Measurements from ENCODE around the gene VEGFC. TPM values are rescaled to one million over a fixed set of nuclear protein-coding genes. Genes with fewer than 3 reads are reported as not detected.

VEGFC gene
- total RNA-seq, 1 experiment from 2014 or later: not detected

- ATAC-seq (no peak), DNase-seq (ENCODE audit: low read depth, low spot score) (no peak)
- Histone ChIP-seq H3K4me2 (ENCODE audit: low read length) (no peak overlapping the region), H4K20me1 (ENCODE audit: insufficient read depth) (no peaks in the 10 kb centered on the region), H3K79me2 (ENCODE audit: insufficient read depth, low read length) (no peaks in the 10 kb centered on the region), H3K27me3 (ENCODE audit: insufficient read depth, low read length) (no peaks in the 10 kb centered on the region), H3K9ac (ENCODE audit: low read length) (no peak overlapping the region), H3K4me3 (replicated peaks in 1 of 2; ENCODE audit: low read depth in 1 of 2, low read length in 2 of 2) (no peak overlapping the region), H3K27ac (ENCODE audit: low read depth, low read length) (no peak overlapping the region), H3K9me2 (ENCODE audit: insufficient read depth) (no peaks in the 10 kb centered on the region), H2AFZ (ENCODE audit: low read depth, low read length, poor library complexity, severe bottlenecking) (no peak overlapping the region), H3K36me3 (ENCODE audit: control insufficient read depth in 1 of 2, insufficient read depth in 2 of 2, low read length in 2 of 2) (no peaks in the 10 kb centered on the region), H3K9me3 (ENCODE audit: control insufficient read depth in 1 of 2, insufficient read depth in 1 of 2, low read depth in 1 of 2, low read length in 2 of 2) (no peaks in the 10 kb centered on the region), H3K4me1 (ENCODE audit: control insufficient read depth in 1 of 2, insufficient read depth in 2 of 2, low read length in 2 of 2) (peaks cover 0 to 8% of the 10 kb centered on the region in 2 experiments; a peak in 2 of 4 replicates)
- BruUV-seq (replicated peaks): no TSS peak
- RAD21 ChIA-PET (ENCODE audit: low non-redundant PET in 1 of 2, low total read pairs in 2 of 2, uncharacterized antibody in 2 of 2, unreplicated experiment in 2 of 2): no interaction called here
- CTCF ChIA-PET: no interaction called here
- no peak for TF ChIP-seq ATF3 (IDR thresholded peaks at IDR 0.05)
- TF ChIP-seq FOSL1 (IDR thresholded peaks at IDR 0.05; ENCODE audit: low read depth): no peak
- TF ChIP-seq CBX3 (IDR thresholded peaks at IDR 0.05; ENCODE audit: low read depth): no peak
- TF ChIP-seq JUND (IDR thresholded peaks at IDR 0.05): no peak
- TF ChIP-seq POLR2AphosphoS5 (IDR thresholded peaks at IDR 0.05; ENCODE audit: low read depth, low read length): no peak
- no peak for TF ChIP-seq EZH2 (IDR thresholded peaks at IDR 0.05)
- no peak for TF ChIP-seq SRF (IDR thresholded peaks at IDR 0.05; ENCODE audit: low read depth)
- POLR2A ChIA-PET: no interaction called here
- intact Hi-C loops (cut with micrococcal nuclease): no loop called here
Measured at GRCh38 chr4:176840166-176840565, 47.4 kb upstream of the VEGFC start.

GRCh38 chr4:176839656-176840055, 46.9 kb upstream of the VEGFC start:
- H3K9me2 ChIP-seq (ENCODE audit: insufficient read depth): no peaks in the 10 kb centered on the region
- H3K4me3 ChIP-seq (replicated peaks in 1 of 2; ENCODE audit: low read depth in 1 of 2, low read length in 2 of 2): no peak overlapping the region
- no peak overlapping the region for H3K9ac ChIP-seq (ENCODE audit: low read length)
- TF ChIP-seq ATF3 (IDR thresholded peaks at IDR 0.05) (no peak), SRF (IDR thresholded peaks at IDR 0.05; ENCODE audit: low read depth) (no peak)
- H4K20me1 ChIP-seq (ENCODE audit: insufficient read depth): no peaks in the 10 kb centered on the region
- no TSS peak for BruUV-seq (replicated peaks)
- no peak overlapping the region for H2AFZ ChIP-seq (ENCODE audit: low read depth, low read length, poor library complexity, severe bottlenecking)
- RAD21 ChIA-PET (ENCODE audit: low non-redundant PET in 1 of 2, low total read pairs in 2 of 2, uncharacterized antibody in 2 of 2, unreplicated experiment in 2 of 2): no interaction called here
- no peaks in the 10 kb centered on the region for H3K9me3 ChIP-seq (ENCODE audit: control insufficient read depth in 1 of 2, insufficient read depth in 1 of 2, low read depth in 1 of 2, low read length in 2 of 2)
- H3K4me1 ChIP-seq (ENCODE audit: control insufficient read depth in 1 of 2, insufficient read depth in 2 of 2, low read length in 2 of 2): peaks cover 0 to 8% of the 10 kb centered on the region in 2 experiments; a peak in 2 of 4 replicates
- H3K27ac ChIP-seq (ENCODE audit: low read depth, low read length): no peak overlapping the region
- DNase-seq (ENCODE audit: low read depth, low spot score): no peak
- no peaks in the 10 kb centered on the region for H3K27me3 ChIP-seq (ENCODE audit: insufficient read depth, low read length)
- ATAC-seq: no peak
- H3K4me2 ChIP-seq (ENCODE audit: low read length): no peak overlapping the region
- H3K36me3 ChIP-seq (ENCODE audit: control insufficient read depth in 1 of 2, insufficient read depth in 2 of 2, low read length in 2 of 2): no peaks in the 10 kb centered on the region
- CTCF ChIA-PET: no interaction called here
- POLR2A ChIA-PET: no interaction called here
- no peaks in the 10 kb centered on the region for H3K79me2 ChIP-seq (ENCODE audit: insufficient read depth, low read length)
- intact Hi-C loops (cut with micrococcal nuclease): no loop called here

Data from HCT116 (cell line).